Activated CD4-positive, alpha-beta T cell treated with anti-CD3 and anti-CD28 coated beads for 1 hour (primary cell): Measurements from ENCODE around the gene TOP3A.
"Not testable (repeated sequence)": the region's sequence is repeated elsewhere in the genome, so short reads cannot be mapped to it uniquely, and the experiment has no call there.

ENCODE experiments used
- DNase-seq: peaks from one replicate; pipeline ENCODE4 v3.0.0-alpha.2; 2020

The TOP3A gene

GRCh38 chr17:18323007-18323406, 8.2 kb upstream of the TOP3A start:
- no peak for DNase-seq

DNA sequence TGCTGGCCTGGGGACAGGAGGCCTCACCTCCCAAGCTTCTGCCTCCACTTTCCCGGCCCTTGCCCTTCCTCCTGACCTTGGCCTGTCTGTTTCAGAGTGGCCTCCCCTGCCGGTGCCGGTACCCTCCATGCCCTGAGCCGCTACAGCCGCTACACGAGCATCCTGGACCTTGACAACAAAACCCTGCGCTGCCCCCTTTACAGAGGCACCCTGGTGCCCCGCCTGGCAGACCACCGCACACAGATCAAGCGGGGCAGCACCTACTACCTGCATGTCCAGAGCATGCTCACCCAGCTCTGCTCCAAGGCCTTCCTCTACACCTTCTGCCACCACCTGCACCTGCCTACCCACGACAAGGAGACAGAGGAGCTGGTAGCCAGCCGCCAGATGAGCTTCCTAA, 7.7 kb upstream of the TOP3A start:
- no peak for DNase-seq

DNA sequence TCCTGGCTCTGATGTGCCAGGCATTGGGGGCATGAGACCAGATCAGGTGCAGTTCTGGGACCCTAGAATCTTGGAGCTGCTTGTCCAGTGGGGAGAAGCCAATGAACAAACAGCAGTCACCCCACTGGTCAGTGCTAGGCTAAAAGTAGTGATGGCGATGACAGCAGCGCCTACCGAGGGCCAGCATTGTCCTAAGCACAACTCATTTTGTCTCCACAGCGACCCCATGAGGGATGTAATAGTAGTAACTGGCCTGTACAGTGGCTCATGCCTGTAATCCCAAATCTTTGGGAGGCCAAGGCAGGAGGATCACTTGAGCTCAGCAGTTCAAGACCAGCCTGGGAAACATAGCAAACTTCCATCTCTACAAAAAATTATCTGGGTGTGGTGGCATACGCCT, 6.5 kb upstream of the TOP3A start:
- DNase-seq, result no peak

DNA sequence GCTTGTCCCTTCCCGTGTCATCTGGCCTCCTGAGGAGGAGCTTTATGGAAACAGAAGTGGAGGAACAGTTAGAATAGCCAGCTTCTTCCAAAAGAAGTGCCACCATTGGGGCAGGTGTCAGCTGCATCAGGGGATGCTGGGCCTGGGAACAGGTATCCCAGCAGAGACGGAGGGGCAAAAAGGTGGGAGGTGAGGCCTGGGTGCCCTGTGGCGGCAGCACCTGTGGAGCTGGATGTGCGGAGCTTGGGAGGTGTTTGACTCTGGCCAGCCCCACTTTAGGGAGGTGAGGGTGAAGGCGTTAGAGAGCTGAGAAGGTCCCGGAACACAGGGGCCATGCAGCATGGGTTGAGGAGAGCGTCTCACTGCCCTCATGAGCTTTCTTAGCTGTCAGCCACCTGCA, 5.5 kb upstream of the TOP3A start:
- DNase-seq, result no peak

DNA sequence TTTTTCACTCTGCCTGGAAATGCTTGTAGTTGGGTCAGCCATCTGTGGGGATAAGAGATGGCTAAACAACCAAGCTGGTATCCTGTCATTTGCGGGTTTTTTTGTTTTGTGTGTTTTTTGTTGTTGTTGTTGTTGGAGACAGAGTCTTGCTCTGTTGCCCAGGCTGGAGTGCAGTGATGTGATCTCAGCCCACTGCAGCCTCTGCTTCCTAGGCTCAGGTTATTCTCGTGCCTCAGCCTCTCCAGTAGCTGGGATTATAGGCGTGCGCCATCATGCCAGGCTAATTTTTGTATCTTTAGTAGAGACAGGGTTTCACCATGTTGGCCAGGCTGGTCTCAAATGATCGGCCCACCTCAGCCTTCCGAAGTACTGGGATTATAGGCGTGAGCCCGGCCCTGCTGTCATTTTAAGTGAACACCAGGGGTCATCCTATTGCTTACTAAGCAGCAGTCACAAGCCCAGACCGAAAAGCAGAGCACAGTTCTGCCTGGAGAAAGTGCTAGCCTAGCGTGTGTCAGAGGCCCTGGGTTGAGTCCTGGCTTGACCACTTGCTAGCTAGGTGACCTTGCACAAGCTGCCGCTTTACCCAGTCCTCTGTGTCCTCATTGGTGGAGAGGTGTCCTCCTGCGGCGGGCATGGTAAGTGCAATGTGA, 4.9 kb upstream of the TOP3A start:
- DNase-seq, result no peak

DNA sequence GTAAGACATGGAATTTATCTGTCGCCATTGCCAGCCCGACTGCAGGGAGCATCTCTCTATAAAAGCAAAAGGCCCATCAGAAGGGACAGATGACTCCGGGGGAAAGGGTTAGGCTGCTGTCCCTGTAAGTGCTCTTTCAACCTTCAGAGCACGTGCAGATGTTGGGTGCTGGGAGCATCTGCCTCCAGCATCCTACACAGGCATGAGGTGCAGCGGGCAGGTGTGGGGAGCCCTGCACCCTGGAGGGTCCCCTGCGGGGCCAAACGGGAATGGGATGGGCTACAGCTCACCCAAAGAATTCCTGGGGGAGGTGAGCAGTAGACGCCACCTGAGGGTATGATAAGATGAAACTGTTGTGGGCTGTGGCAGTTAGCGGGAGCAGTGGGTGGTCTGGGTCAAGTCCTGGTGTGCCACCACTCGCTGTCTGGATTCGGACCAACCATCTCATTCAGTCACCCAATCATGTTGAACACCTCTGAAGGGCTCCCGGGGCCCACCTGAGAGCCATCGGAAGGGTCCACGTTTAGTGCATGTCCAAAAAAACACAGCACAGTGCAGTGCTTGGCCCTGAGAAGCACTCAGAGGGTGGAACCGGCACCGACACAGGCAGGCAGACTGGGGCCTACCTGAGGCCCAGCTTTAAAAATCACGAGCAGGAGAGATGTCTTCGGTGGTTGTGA, 4.1 kb upstream of the TOP3A start:
- no peak for DNase-seq

DNA sequence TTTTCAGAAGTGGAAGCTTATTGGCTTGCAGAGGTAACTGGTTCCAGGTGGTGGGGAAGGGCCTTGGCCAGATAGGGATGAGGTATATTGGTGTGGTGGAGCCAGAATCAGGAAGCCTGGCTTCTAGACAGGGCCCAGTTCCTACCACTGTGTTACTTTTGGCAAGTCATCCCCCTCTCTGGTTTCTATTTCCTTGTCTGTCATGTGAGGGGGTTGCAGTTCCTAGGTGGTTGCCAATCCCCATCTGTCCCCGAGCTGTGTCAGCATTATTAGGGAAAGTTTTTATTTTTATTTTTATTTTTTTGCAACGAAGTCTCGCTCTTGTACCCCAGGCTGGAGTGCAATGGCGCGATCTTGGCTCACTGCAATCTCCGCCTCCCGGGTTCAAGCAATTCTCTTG, 3.3 kb upstream of the TOP3A start:
- no peak for DNase-seq

DNA sequence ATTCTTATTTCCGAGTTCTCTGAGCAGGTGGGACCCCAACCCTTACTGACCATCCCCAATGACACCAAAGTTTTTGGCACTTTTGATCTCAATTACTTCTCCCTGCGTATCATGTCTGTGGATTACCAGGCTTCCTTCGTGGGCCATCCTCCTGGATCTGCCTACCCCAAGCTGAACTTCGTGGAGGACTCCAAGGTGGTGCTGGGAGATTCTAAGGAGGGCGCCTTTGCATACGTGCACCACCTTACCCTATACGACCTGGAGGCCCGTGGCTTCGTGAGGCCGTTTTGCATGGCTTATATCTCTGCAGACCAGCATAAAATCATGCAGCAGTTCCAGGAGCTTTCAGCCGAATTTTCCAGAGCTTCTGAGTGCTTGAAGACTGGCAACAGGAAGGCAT, 1.2 kb upstream of the TOP3A start:
- DNase-seq, result no peak

DNA sequence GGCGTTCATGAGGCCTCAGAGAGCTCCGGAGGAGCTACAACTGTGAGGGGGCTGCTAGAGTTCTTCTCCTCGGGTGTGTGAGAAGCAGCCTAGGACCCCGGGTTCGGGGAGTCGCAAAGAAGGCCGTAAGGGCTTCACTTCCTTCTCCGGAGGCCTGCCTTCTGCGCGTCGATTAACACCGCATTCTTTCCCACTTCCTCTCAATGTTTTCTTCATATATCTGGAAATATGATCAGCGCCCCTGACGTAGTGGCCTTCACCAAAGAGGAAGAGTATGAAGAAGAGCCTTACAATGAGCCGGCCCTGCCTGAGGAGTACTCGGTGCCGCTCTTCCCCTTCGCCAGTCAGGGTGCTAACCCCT, 748 bp upstream of the TOP3A start:
- no peak for DNase-seq

- no peak for DNase-seq
These were observed 599 bp downstream of the TOP3A start for GRCh38 chr17:18314059-18314730.

- no peak for DNase-seq
These were observed 5.6 kb downstream of the TOP3A start for GRCh38 chr17:18309202-18309601.

DNA sequence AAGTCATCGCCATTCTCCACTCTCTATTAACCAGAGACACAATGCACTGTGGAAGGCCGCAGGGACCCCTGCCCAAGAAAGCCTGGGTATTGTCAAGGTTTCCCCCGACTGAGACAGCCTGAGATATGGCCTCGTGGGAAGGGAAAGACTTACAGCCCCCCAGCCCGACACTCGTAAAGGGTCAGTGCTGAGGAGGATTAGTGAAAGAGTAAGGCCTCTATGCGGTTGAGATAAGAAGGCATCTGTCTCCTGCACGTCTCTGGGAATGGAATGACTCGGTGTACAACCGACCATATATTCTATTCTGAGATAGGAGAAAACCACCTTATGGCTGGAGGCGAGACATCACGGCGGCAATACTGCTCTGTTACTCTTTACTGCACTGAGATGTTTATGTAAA, 11.6 kb downstream of the TOP3A start:
- DNase-seq, result not testable (repeated sequence)

DNA sequence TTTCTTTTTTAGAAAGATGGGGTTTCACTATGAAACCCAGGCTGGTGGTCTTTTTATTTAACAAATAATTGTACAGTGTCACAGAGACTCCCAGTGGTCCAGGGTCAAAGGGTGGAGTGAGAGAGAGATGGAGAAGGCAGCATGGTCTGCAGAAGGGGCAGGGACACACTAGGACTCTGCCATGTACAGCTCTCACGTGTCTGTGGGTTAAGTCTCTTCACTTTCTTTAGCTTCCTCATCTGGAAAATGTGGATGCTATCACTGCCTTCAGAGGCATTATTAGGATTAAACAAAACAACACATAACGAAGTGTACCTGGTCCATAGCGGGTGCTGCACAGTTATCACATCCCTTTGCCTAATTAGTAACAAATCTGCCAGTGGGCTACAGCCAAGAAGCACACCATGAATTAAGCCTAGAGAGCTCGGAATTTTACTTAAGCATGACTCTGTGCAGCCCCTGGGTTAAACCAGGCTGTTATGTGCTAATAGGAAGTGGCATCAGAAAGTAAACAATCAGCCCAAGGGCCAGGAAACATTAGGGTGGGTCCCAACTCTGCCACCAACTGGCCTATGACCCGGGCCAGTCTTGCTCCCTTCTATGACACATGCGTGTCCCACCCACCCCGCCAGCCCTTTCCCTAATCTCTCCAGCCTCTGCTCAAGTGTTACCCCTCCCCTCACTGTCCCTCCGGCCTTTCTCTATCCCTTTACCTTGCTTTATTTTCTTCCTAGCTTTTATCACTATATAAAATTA, 13.9 kb downstream of the TOP3A start:
- no peak for DNase-seq

DNA sequence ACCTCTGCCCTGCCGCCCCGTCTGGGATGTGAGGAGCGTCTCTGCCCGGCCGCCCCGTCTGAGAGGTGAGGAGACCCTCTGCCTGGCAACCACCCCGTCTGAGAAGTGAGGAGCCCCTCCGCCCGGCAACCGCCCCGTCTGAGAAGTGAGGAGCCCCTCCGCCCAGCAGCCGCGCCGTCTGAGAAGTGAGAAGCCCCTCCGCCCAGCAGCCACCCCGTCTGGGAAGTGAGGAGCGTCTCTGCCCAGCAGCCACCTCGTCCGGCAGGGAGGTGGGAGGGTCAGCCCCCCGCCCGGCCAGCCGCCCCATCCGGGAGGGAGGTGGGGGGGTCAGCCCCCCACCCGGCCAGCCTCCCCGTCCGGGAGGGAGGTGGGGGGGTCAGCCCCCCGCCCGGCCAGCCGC, 16.7 kb downstream of the TOP3A start:
- not testable (repeated sequence) for DNase-seq

DNA sequence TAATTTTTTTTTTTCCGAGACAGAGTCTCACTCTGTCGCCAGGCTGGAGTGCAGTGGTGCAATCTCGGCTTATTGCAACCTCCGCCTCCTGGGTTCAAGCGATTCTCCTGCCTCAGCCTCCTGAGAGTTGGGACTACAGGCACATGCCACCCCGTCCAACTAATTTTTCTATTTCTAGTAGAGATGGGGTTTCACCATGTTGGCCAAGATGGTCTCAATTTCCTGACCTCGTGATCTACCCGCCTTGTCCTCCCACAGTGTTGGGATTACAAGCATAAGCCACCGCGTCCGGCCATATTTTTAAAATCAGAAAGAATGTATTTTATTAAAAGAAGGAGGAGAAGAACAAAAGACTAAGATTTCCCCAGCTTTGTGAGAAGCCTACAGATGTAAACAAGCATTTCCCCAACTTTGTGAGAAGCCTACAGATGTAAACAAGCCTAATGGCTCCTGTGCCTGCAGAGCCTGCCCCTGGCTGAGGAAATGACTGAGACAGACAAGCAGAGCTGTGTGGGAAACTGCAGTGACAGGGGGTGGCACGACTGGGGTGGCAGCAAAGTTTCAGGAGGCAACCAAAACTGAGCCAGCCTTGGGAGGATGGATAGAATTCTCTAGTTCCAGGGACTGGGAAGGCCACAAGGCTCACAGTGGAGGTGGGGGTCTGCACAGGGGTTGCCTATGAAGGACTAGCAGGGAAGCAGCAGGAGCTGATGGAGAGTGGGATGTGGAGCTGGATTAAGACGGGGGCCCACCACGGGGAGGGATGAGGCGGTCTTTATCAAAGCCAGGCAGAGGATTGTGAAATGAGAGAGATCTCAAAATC, 22.9 kb downstream of the TOP3A start:
- DNase-seq, result no peak

GRCh38 chr17:18285296-18285695, 29.5 kb downstream of the TOP3A start:
- no peak for DNase-seq

DNA sequence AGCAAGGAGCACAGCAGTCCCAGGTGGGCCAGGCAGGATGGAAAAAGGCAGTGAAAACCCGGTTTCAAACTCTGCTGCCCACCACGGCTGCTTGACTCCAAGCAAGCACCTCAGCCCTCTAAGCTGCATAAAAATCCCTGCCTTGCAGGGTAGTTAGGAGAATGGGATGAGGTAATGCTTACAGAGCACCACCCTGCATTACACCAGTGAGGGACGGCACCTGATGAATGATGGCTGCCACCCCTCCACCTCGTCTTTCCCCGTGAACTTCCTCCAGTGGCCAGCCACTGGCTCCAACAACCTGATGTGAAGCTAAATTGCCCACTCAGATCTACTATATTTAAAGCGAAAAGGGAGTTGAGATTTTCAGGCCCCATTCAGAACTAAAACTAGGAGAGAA, 33.0 kb downstream of the TOP3A start:
- DNase-seq, result no peak

DNA sequence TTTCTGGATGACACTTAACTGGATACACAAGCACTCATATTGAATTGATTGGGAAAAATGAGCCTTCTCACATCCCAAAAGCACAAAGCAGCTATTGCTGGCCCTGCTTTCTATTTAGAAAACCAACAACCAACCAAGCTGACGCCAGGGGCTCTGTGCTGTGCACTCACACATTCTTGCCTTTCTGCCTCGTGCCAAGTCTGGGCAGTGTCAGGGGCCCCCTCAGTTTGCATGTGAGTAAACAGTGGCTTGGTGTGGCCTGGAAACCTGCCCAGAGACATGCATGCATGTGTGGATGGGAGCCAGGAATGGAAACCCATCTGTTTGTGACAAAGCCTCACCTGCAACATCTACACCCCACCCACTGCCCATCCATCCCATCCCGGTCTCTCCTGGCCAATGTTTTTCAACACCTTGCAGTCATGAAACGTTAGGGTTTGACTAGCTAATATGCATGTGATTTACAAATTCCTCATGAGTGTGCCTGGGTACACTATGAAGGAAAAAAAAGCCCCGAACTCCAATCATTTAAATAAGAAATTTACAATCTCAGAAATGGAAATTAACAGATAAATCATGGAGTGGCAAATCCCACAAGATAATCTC, 33.9 kb downstream of the TOP3A start:
- no peak for DNase-seq

- no peak for DNase-seq
These were observed 34.5 kb downstream of the TOP3A start for GRCh38 chr17:18280249-18280648.

DNA sequence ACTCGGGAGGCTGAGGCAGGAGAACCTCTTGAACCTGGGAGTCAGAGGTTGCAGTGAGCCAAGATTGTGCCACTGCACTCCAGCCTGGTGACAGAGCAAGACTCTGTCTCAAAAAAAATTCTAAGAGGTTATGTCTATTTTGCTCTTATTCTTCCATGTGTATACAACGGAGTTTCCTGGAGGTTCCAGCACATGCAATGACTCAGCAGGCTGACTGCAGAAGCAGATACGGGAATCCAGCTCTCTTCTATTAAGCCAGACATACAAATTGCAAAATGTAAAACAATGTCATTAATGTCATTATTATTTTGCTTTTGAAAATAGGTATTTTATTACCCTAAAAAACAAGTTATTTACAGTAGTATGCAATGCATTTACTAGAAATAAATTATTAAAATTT, 35.9 kb downstream of the TOP3A start:
- no peak for DNase-seq

DNA sequence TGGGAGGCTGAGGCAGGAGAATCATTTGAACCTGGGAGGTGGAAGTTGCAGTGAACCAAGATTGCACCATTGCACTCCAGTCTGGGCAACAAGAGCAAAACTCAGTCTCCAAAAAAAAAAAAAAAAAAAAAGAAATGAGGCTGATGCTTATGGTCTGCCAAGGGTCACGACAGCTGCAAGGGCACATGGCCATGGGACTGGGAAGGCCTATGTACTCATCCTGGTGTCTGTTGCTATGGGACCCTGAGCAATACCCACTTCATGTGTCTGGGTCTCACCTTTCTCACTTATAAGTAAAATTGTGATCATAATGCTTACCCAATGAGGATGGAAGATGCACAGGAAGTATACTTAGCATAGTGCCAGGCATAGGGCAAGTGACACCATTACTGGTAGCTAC, 37.7 kb downstream of the TOP3A start:
- DNase-seq, result no peak
